Activated CD4-positive, alpha-beta memory T cell treated with anti-CD3 and anti-CD28 coated beads for 36 hours (primary cell): ENCODE measurements around the gene U2AF1L4. TPM values are rescaled to one million over a fixed set of nuclear protein-coding genes. Genes with fewer than 3 reads are reported as not detected.

Source experiments
- CTCF ChIA-PET: fragments of 350-600 bp; sonication (Branson Sonifier 250); formaldehyde crosslinking; loops from one replicate; lab custom pipeline; 2021; ENCODE audit warnings: antibody characterized with exemption, inconsistent platforms; lab: Charles Lee
- POLR2A ChIA-PET: fragments of 350-600 bp; sonication (Branson Sonifier 250); formaldehyde crosslinking; loops from one replicate; lab custom pipeline; 2021; ENCODE audit warnings: antibody characterized with exemption; lab: Charles Lee
- DNase-seq: peaks from one replicate; pipeline ENCODE4 v3.0.0-alpha.2; 2020
- H3K27ac Mint-ChIP-seq: one replicate; pipeline ENCODE4 v1.8.0; 2021; ENCODE audit warnings: mixed read lengths
- H3K27me3 Mint-ChIP-seq: one replicate; pipeline ENCODE4 v1.8.0; 2021; ENCODE audit warnings: mixed read lengths
- H3K36me3 Mint-ChIP-seq: one replicate; pipeline ENCODE4 v1.8.0; 2021; ENCODE audit warnings: mixed read lengths
- H3K4me1 Mint-ChIP-seq: one replicate; pipeline ENCODE4 v1.8.0; 2021; ENCODE audit warnings: low read depth, mixed read lengths
- H3K4me3 Mint-ChIP-seq: one replicate; pipeline ENCODE4 v1.8.0; 2021; ENCODE audit warnings: mild to moderate bottlenecking, mixed read lengths
- H3K9me3 Mint-ChIP-seq: one replicate; pipeline ENCODE4 v1.8.0; 2021; ENCODE audit warnings: mixed read lengths
- intact Hi-C: fragments of 100-400 bp; cut with micrococcal nuclease; formaldehyde crosslinking; loops from one replicate; pipeline ENCODE4 v1.15.1; 2023
- total RNA-seq, 2 experiments: library from RNA; stranded (reverse); gene quantifications; one replicate each; pipeline ENCODE4 v1.2.3, GENCODE V29; 2021

U2AF1L4 gene
- total RNA-seq, 2 experiments from 2014 or later = 34.6 to 37.8 TPM

GRCh38 chr19:35753634-35754369 is 8.6 kb upstream of the U2AF1L4 start:
- Mint-ChIP-seq H3K9me3 (no peaks in the 10 kb centered on the region), H3K36me3 (peaks cover 9% of the 10 kb centered on the region), H3K27ac (no peak overlapping the region), H3K4me1 (peaks cover 26% of the 10 kb centered on the region), H3K4me3 (no peak overlapping the region), H3K27me3 (no peaks in the 10 kb centered on the region)
- intact Hi-C loops = no loop called here
- POLR2A ChIA-PET = no interaction called here
- DNase-seq = no peak
- CTCF ChIA-PET = no interaction called here

GRCh38 chr19:35752746-35753350 is 7.6 kb upstream of the U2AF1L4 start:
- Mint-ChIP-seq H3K36me3 (peaks cover 7% of the 10 kb centered on the region), H3K27me3 (no peaks in the 10 kb centered on the region), H3K4me1 (peaks cover 28% of the 10 kb centered on the region), H3K4me3 (no peak overlapping the region), H3K9me3 (no peaks in the 10 kb centered on the region), H3K27ac (no peak overlapping the region)
- CTCF ChIA-PET = interaction anchor here (1.3 kb wide), 1 partner anchor 61 kb away, joined by 8 read pairs; no protein-coding TSS in a partner anchor
- DNase-seq = no peak
- POLR2A ChIA-PET = no interaction called here
- intact Hi-C loops = no loop called here

- ChIA-PET POLR2A (no interaction called here), CTCF (interaction anchor here (1.3 kb wide), 1 partner anchor 60 kb away, joined by 8 read pairs; no protein-coding TSS in a partner anchor)
- Mint-ChIP-seq H3K4me1 (peaks cover 30% of the 10 kb centered on the region), H3K9me3 (no peaks in the 10 kb centered on the region), H3K36me3 (peaks cover 6% of the 10 kb centered on the region), H3K27ac (no peak overlapping the region), H3K27me3 (no peaks in the 10 kb centered on the region), H3K4me3 (no peak overlapping the region)
- intact Hi-C loops = no loop called here
- DNase-seq = no peak
Observed at GRCh38 chr19:35751839-35752745, 6.9 kb upstream of the U2AF1L4 start.

GRCh38 chr19:35750167-35750566 is 4.9 kb upstream of the U2AF1L4 start:
- peaks cover 4% of the 10 kb centered on the region for H3K36me3 Mint-ChIP-seq
- H3K4me1 Mint-ChIP-seq = peaks cover 31% of the 10 kb centered on the region
- no peaks in the 10 kb centered on the region for H3K27me3 Mint-ChIP-seq
- H3K4me3 Mint-ChIP-seq = no peak overlapping the region
- H3K27ac Mint-ChIP-seq = no peak overlapping the region
- intact Hi-C loops = no loop called here
- DNase-seq = no peak
- CTCF ChIA-PET = interaction anchor here (1.1 to 1.4 kb wide), 2 partner anchors 56 to 181 kb away, joined by 3 read pairs; no protein-coding TSS in a partner anchor
- H3K9me3 Mint-ChIP-seq = no peaks in the 10 kb centered on the region
- POLR2A ChIA-PET = no interaction called here

- Mint-ChIP-seq H3K4me1 (peaks cover 42% of the 10 kb centered on the region), H3K27me3 (no peaks in the 10 kb centered on the region), H3K36me3 (peaks cover 5% of the 10 kb centered on the region), H3K27ac (peak within 1 kb of the TSS; percentile 88), H3K9me3 (no peaks in the 10 kb centered on the region), H3K4me3 (peak within 1 kb of the TSS; percentile 94)
- intact Hi-C loops = loop anchor here (1.0 to 10.0 kb wide), 7 partner anchors 10 to 466 kb away; partner anchors contain the start of genes ARHGAP33, COX6B1, ETV2 and OVOL3
- ChIA-PET CTCF (interaction anchor here (0.5 to 1.2 kb wide), 11 partner anchors 9 to 205 kb away, joined by 3 to 6 read pairs (median 3); partner anchors contain the start of gene KMT2B), POLR2A (interaction anchor here (0.9 to 1.5 kb wide), 6 partner anchors 9 to 108 kb away, joined by 3 to 9 read pairs (median 6); partner anchors contain the start of genes COX6B1, KIRREL2, KMT2B and PROSER3)
- peak; percentile 99 for DNase-seq
Observed at GRCh38 chr19:35748106-35749020, 3.1 kb upstream of the U2AF1L4 start, which contains the start of gene LIN37. TSS of gene LIN37 (plus strand) at chr19:35748576. CDS start at chr19:35748725, 149 bp downstream.

GRCh38 chr19:35746531-35746930 is 1.3 kb upstream of the U2AF1L4 start:
- ChIA-PET CTCF (no interaction called here), POLR2A (interaction anchor here (3.5 kb wide), 1 partner anchor 28 kb away, joined by 13 read pairs; the partner anchor contains the start of gene KMT2B)
- Mint-ChIP-seq H3K36me3 (peaks cover 16% of the 10 kb centered on the region), H3K4me1 (peaks cover 51% of the 10 kb centered on the region), H3K9me3 (no peaks in the 10 kb centered on the region), H3K27me3 (no peaks in the 10 kb centered on the region), H3K4me3 (peak overlapping the region; percentile 93), H3K27ac (peak overlapping the region; percentile 98)
- DNase-seq = no peak
- intact Hi-C loops = loop anchor here (5.0 to 10.0 kb wide), 4 partner anchors 102 to 468 kb away; partner anchors contain the start of genes COX6B1, ETV2, OVOL3 and POLR2I

GRCh38 chr19:35746087-35746462 is 857 bp upstream of the U2AF1L4 start:
- ChIA-PET CTCF (interaction anchor here (0.9 to 1.5 kb wide), 2 partner anchors 73 to 186 kb away, joined by 3 to 7 read pairs; no protein-coding TSS in a partner anchor), POLR2A (interaction anchor here (3.5 to 4.3 kb wide), 2 partner anchors 28 to 33 kb away, joined by 13 to 45 read pairs; partner anchors contain the start of gene KMT2B)
- intact Hi-C loops = loop anchor here (5.0 to 10.0 kb wide), 4 partner anchors 101 to 469 kb away; partner anchors contain the start of genes COX6B1, ETV2, OVOL3 and POLR2I
- Mint-ChIP-seq H3K4me3 (peak overlapping the region; percentile 93), H3K4me1 (peaks cover 51% of the 10 kb centered on the region), H3K36me3 (peaks cover 16% of the 10 kb centered on the region), H3K27me3 (no peaks in the 10 kb centered on the region), H3K27ac (peak overlapping the region; percentile 98), H3K9me3 (no peaks in the 10 kb centered on the region)
- no peak for DNase-seq

GRCh38 chr19:35744430-35745327 is 539 bp downstream of the U2AF1L4 start:
- Mint-ChIP-seq H3K4me3 (peak overlapping the region; percentile 93), H3K27me3 (no peaks in the 10 kb centered on the region), H3K36me3 (peaks cover 24% of the 10 kb centered on the region), H3K9me3 (no peaks in the 10 kb centered on the region), H3K4me1 (peaks cover 46% of the 10 kb centered on the region), H3K27ac (peak overlapping the region; percentile 98)
- ChIA-PET POLR2A (interaction anchor here (3.5 to 4.3 kb wide), 2 partner anchors 26 to 32 kb away, joined by 13 to 45 read pairs; partner anchors contain the start of gene KMT2B), CTCF (interaction anchor here (0.7 to 2.1 kb wide), 7 partner anchors 11 to 187 kb away, joined by 3 to 10 read pairs (median 4); no protein-coding TSS in a partner anchor)
- peak; percentile 96 for DNase-seq
- intact Hi-C loops = loop anchor here (1.0 to 10.0 kb wide), 8 partner anchors 28 to 470 kb away; partner anchors contain the start of genes ARHGAP33, COX6B1, ETV2 and NFKBID

GRCh38 chr19:35743640-35744429 is 1.4 kb downstream of the U2AF1L4 start:
- H3K36me3 Mint-ChIP-seq = peaks cover 25% of the 10 kb centered on the region
- peaks cover 45% of the 10 kb centered on the region for H3K4me1 Mint-ChIP-seq
- peak overlapping the region; percentile 93 for H3K4me3 Mint-ChIP-seq
- ChIA-PET POLR2A (interaction anchor here (1.6 to 4.3 kb wide), 3 partner anchors 21 to 31 kb away, joined by 4 to 45 read pairs (median 13); partner anchors contain the start of gene KMT2B), CTCF (interaction anchor here (0.7 to 2.4 kb wide), 6 partner anchors 12 to 187 kb away, joined by 3 to 12 read pairs (median 5); no protein-coding TSS in a partner anchor)
- H3K9me3 Mint-ChIP-seq = no peaks in the 10 kb centered on the region
- peak overlapping the region; percentile 98 for H3K27ac Mint-ChIP-seq
- intact Hi-C loops = loop anchor here (2.0 to 10.0 kb wide), 6 partner anchors 27 to 471 kb away; partner anchors contain the start of genes ARHGAP33, COX6B1, ETV2 and NFKBID
- no peaks in the 10 kb centered on the region for H3K27me3 Mint-ChIP-seq
- no peak for DNase-seq
